HG03103 (cell line): ENCODE data around the gene MMD.
"Not testable (repeated sequence)": the region's sequence is repeated elsewhere in the genome, so short reads cannot be mapped to it uniquely, and the experiment has no call there.

Experiments
- ATAC-seq: cut with Tn5 transposase; IDR thresholded peaks from one replicate; pipeline ENCODE4 v1.9.1; 2021; ENCODE audit warnings: low read depth; ENCODE audit not compliant: unreplicated experiment

Gene MMD

DNA sequence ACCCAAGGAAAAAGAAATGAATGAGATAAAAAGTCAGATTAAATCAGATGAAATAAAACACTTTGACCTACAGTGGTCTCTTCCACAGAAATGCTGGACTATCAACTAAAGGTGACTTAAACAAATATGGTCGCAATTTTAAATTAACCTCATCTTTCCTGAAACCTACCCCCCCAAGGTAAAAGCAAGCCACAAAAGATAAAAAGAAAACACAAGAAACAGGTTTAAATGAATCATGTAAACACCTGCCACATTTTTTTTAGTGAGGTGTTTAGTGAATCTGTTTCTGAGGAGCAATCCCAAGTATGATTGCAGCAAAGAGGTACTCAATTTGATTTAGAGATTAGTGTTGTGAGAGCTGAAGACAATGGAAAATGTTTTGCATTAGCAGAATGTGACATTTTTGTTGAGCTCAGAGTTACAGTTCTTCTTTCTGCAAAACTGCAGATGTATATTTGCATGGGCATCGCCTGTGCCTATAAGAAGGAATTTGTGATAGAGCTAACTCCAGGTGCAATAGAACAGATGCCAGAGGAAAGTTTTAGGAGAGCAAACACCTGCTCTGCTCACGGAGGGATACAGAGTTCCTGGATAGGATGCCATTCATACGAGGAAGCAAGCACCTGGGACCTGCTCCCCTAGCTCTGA lies 3.4 kb upstream of the MMD start:
- ATAC-seq, result no peak

DNA sequence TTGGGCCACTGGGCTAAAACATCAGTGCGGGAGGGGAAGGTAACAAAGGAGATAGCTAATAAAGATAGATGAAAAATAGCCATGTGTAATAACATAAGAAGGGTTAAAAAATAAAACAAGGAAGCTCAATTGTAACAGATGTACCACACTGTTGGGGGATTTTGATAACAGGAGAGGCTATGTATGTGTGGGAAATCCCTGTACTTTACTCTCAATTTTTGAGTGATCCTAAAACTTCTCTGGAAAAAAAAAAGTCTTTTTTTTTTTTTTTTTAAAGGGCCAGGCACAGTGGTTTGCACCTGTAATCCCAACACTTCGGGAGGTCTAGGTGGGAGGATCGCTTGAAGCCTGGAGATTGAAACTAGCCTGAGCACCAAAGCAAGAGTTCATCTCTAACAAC lies 1.9 kb upstream of the MMD start:
- ATAC-seq, result no peak

DNA sequence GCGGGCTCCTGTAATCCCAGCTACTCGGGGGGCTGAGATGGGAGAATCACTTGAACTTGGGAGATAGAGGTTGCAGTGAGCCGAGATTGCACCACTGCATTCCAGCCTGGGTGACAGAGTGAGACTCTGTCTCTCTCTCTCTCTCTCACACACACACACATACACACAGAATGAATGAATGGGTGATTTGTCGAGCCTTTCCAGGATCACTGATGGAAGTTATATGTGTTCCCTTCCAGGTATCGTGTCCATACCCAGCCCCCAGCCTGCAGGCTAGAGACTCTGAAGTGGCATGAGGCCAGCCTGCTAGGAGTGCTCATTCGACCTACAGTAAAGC lies 1.2 kb upstream of the MMD start:
- not testable (repeated sequence) for ATAC-seq

DNA sequence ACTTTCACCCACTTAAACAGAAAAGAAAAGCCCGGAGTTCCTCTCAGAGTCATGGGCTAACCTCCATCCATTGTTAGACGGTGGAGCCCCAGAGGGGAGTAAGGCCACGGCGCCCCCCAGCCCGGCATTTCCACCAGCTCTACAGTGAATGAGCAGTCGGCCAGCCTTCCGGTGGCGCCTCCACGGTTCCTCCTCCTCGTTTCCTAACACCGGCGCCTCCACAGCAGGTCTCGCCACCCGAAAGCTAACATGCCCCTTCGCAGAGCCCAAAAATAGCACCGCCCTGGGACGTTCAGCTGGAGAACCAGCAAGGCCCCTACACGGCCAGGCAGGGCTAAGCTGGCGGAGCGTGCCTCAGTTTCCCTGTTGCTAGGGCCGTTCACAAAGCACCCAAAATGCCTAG lies 858 bp downstream of the MMD start:
- ATAC-seq, result no peak

DNA sequence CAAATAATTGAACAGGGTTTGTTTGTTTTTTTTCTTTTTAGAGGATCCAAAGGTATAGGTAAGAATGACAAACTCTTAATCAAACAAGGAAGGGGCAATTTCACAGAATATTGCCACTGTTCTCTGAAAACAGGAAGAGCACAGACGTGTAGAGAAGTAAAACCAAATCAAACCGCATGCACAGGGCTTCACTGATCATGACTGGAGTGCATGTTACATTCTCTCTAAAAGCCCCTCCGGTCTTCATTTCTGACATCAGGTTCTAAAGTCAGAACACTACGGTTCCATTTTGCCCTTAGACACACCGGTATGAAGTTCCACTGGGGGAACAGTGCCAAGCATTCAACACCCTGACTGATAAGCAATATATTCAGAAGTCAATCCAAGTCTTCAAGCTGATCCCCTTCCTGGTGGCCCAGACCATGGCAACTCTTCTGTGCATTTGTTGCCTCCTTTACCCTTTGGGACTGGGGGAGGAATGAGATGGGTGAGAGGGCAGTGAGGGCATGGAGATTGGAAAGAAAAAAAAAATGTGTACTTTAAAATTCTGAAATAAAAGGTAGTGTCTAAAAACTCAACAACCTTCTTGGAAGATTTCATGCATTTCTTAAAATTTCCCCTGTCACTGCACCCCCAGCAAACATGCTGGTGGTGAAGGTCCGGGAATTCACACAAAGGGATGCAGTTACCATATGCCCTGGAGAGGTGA lies 1.4 kb downstream of the MMD start:
- peak; percentile 40 for ATAC-seq

DNA sequence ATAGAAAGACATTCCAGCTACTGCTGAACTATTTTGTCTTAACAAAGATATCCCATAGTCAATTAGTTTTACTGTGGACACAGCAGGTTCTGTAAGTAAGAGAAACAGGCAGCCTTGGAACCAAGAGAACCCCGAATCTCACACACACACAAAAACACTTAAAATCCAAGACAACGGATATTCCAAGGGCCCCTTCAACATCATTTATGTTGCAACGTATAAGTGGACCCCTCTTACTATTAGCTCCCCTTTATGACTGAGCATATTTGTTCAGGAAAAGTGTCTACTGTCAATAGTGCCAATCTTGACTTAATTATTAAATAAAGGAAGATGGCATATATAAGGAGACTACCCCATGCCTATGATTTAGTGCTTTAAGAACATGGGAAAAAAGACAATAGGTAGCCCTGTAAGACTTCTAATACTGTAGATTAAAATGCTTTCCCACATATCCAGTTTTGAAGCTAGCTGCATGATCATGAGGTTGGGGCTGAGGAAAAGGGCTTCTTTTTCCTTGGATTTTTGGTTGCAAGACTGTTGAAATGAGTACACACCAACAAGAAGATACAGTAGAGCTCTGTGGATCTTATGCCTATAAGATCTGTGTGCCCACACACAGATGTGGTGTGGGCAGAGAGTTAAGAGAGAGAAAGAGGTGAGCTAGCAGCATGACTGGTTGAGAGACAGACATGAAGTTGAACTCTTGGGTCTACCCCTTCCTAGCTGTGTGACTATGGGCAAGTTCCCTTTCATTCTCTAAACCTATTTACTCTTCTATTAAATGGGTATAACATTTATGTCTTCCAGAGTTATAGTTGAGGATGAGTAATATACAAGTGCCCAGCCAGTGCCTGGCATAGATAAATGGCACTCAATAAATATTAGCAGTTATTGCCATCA lies 3.0 kb downstream of the MMD start:
- ATAC-seq, result no peak

DNA sequence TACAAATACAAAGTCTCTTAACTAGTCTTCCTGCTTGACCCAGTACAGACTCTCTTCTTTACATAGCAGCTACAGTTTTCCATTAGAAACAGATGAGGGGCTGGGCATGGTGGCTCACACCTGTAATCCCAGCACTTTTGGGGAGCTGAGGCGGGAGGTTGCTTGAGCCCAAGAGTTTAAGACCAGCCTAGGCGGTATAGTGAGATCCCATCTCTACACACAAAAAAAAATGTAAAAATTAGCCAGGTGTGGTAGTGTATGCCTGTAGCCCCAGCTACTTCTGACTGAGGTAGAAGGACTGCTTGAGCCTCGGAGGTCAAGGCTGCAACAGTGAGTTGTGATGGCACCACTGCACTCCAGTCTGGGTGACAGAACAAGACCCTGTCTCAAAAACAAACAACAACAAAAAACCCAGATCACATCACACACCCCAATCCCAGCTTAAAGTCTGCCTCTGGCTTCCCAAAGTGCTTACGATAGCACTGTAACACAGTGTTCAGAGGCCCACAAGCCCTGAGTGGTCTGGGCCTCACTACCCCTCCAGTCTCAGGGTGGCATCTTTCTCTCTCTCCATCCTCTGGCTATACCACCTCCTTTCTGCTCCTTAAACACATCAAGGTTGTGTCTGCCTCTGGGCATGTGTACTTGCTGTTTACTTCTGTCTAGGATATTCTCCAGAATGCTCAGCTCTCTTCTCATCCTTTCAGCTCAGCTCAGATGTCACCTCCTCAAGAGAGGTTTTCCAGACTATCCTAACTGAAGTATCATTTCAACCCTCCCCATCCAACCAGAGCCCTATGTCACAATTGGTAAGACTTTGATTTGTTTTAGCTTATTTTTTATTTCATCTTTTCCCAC lies 4.0 kb downstream of the MMD start:
- no peak for ATAC-seq

DNA sequence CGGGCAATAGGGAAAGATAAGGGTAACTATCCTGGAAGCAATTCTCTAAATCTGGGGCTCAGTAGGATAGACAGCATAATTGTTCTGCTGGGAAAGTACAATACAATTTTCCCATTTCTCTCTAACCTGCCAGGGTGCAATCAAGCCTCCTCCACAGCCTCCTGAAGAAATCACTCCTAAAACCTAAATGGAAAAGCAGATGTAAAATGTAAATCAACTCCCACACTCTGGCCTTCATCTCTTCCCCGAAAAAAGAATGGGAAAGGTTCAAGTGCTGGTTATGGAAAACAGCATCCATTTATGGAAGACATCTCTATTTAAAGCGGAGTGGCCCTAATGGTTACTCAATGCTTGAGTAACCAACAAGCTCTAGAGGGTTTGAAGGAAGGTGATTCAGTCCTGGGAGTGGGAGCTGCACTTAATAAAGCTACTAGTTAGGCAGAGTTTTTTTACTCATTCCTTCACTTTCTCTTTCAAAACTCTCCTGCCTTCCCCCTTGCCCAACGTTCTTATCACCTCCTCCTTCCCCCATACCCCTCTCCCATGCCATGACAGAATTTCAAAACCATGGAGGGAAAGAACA lies 5.1 kb downstream of the MMD start:
- ATAC-seq, result no peak

DNA sequence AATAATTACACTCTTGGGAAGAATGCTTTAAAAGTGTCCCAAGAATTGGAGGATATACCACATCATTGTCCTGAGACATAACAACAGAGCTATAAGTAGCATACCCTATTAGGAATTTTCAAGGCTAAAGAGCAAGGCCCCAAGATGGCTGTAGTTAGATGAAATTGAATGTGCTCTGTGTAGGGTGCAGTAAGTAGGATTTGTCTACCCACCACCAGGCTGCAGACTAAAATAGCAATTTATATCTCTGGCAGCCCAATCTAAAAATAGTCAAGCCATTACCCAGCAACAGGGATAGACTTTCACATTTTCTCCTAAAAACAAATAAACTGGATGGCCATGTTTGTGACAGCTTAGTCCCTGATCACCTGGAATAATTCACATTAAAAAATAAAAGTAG lies 5.6 kb downstream of the MMD start:
- no peak for ATAC-seq

DNA sequence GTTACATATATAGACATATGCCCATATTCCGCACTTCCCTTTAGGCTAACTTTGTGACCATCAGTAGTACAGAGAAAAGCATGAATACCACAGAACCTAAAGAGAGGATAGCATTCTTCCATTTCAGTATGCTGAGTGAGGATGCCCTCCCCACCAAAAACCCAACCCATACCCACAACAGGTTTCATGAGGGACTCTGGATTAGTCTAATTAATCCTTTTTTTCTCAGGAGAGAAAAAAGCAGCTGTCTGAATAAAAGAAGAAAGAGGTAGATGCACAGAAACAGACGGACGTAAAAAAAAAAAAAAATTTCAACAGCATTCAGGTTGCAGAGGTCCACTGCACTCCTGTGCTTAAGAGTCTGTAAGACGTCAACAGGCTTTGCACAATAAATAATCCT lies 6.7 kb downstream of the MMD start:
- no peak for ATAC-seq

DNA sequence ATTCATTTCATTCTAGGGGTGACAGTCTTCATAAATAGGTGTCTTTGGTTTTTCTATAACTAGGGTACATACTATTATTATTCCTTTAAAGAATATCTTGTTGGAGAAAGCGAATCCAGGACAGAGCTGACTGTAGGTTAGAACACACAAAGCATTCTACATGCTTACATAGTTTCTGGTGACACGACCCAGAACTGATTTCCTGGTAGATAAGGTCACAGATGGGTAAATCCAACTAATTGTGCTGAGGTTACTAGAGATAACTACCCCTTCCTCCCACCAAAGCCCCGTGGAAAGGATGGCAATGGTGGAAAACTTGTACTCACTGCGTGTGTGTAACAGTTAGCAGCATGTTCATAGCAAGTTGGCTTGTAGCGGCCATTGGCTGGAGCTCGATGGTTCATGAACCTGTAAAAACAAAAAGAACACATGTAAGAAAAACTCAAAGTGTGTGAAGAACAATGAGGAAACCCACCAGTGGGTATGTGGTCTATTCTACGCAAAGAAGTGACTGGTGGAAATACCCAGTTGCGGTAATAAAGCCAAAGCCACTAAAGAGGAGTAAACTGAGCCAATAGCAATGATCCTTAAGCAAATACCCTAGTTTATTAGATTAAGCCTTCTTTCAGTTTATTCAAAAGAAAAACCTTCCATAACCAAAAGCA lies 7.7 kb downstream of the MMD start:
- ATAC-seq, result no peak

DNA sequence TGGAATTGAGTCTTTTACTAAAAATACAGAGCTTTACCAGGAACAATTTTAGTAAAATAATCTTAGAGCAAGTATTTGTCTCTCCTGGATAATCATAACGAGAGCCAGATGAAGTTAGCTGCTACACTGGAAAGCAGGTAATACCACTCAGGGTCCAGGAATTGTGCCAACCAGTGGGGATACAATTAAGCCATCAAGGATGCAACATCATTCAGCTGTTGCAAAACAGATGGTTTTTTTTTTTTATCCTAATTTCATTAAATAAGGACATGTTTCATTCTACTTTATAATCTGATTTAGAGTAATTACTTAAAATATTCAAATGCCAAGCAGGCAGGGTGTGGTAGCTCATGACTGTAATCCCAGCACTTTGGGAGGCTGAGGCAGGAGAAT lies 10.2 kb downstream of the MMD start:
- ATAC-seq, result no peak

DNA sequence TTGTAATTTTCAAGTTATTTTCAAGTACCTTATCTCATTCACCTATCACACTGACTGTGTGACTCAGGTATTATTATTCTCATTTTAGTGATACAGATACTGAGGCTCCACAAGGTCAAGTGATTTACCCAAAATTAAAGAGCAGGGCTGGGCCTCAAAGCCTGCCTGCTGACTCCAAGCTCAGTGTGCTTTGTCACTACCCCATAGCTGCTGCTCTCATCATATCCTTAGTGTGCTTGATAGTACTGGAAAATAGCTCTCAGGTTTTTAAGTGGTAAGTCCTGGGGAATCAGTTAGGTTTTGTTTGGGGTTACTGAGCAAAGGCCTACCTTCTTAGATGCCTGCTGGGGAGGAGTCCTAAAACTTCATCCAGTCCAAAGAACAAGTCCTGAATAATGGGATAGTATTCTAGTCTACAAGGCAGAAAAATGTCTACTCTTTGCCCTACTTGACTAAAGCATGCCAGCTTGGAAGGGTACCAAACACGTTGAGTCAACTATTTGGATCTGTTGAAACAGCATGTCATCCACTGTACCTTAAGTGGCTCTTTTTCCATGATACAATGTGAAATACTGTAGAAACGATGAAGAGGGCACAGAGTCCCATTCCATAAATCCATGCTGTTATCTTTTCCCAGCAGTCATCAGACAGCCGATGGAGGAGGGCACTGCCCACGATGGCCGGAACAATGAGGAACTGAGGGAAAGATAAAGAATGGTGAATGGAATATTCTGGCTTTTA lies 10.7 kb downstream of the MMD start:
- no peak for ATAC-seq

DNA sequence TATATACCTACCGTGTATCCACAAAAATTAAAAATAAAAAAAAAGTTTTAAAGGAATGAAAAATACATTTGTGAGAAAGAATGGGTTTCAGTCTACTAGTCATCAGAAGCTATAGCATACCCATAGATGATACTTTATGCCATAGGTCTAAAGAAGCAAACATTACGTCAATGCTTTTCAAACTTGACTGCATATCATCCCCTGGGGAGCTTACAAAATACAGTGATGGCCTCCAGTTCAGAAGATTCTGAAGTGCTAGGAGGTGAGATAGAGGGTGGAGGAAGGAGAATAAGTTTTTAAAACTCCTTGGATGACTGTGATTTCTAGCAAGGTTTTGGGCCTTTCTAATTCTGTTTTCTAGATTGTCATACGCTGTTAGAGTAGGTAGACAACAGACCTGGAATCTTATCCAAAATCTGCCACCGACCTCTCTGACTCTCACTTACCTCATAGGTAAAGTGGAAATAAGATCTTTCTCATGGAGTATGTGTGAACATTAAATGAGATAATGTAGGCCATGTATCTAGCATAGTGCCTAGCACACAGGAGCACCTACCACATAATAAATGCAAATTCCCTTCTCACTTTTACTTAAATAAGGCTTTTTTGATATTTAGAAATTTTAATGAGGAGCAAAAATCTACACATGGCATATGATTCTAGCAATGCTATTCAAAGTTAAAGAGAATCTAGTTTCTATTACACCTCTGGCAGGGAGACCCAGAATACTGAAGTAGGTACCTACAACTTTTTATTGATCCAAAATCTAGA lies 12.4 kb downstream of the MMD start:
- ATAC-seq, result no peak

DNA sequence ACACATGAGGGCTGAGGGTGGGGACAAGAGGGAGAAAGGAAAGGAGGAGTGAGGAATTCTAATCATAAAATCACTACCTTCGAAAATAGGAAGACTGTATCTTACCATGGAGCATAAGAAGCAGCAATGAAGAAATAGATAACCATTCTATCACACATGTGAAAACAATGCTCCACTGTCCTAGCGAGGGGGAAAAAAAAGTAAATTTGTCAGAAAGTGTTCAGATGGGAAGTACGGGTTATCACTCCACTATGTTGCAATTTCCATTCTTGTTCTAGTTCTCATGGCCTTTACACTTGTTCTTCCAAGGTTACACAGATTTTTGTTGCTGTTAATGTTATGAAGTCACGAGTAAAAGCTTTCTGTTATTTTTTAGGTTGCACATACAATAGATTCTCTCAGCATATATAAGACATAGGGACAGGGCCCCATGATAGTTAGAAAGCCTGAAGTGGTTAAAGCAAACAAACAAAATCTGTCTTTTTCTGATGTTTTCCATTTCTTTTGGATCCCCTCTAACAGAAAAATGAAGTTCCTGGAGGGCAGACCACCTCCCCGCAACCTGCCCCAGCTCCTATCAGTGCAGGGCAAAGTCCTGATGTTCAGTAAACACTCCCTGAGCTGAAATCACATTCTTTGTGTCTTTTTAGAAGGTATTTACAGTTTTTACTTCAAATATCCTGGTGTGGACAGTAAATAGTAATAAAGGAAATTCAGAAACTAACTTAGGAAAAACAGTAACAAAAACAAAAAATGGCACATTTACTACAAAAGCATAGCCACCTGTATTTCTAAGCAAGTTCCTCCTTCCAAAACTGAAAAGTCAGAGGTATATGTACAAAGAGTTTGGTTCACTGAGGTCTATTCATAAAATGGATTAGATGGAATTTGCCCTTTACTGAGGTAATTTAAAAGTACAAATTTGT lies 13.7 kb downstream of the MMD start:
- no peak for ATAC-seq

DNA sequence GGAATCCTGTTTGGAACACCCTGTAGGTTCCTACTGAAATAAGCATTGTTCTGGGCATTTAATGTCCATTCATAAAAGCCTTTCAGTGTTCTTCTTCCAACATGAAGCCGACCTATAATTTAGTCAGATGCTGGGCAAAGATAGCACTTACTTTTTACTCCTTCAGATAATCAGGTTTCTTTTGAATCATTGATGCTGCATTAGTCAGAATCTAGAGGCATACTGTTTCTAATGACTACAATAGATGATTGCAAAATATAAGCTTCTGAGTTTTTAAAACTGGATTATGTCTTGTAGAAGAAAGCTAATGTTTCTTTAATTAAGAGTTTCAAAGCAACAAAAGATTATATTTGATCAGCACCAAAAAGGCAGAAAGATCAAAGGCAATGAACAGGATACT lies 16.0 kb downstream of the MMD start:
- ATAC-seq, result no peak

DNA sequence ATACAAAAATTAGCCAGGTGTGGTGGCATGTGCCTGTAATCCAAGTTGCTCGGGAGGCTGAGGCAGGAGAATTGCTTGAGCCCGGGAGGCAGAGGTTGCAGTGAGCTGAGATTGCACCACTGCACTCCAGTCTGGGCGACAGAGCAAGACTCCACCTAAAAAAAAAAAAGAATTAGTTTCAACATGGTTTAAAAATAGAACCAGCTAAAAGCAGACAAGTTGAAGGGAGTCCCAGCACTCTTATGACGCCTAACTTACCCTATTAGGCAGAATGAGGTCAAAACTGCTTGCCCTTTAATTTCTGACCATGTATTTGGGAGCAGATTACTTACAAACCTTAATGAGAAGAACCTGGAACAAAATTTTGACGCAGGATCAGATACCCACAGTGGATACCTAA lies 17.4 kb downstream of the MMD start:
- ATAC-seq, result not testable (repeated sequence)
